Nephron (organoid): ENCODE measurements around the gene KRT25.
"Not testable (repeated sequence)": the region's sequence is repeated elsewhere in the genome, so short reads cannot be mapped to it uniquely, and the experiment has no call there.

Experiments used
- H3K27ac Mint-ChIP-seq, 3 experiments: 2 replicates each; pipeline ENCODE4 v1.8.0; 2020; ENCODE audit warnings: mixed read lengths in 3 of 3, mild to moderate bottlenecking in 2 of 3, moderate library complexity in 1 of 3
- H3K27me3 Mint-ChIP-seq: 2 replicates; pipeline ENCODE4 v1.8.0; 2021; ENCODE audit warnings: low read depth, mild to moderate bottlenecking, moderate library complexity, mixed read lengths
- H3K36me3 Mint-ChIP-seq: 2 replicates; pipeline ENCODE4 v1.8.0; 2020; ENCODE audit warnings: low read depth, mixed read lengths
- H3K4me1 Mint-ChIP-seq: 2 replicates; pipeline ENCODE4 v1.8.0; 2020; ENCODE audit warnings: mixed read lengths
- H3K4me3 Mint-ChIP-seq, 3 experiments: 2 replicates each; pipeline ENCODE4 v1.8.0; 2020; ENCODE audit warnings: mild to moderate bottlenecking in 3 of 3, mixed read lengths in 3 of 3, moderate library complexity in 2 of 3
- H3K9me3 Mint-ChIP-seq: 2 replicates; pipeline ENCODE4 v1.8.0; 2020; ENCODE audit warnings: mixed read lengths
- TF ChIP-seq, protein P1 (sequence below), 3 experiments: fragments of 200-600 bp; sonication (generic); IDR thresholded peaks; one replicate each; pipeline ENCODE4 v1.5.0; 2021; ENCODE audit warnings: antibody characterized with exemption in 3 of 3; ENCODE audit not compliant: unreplicated experiment in 3 of 3

Gene KRT25

DNA sequence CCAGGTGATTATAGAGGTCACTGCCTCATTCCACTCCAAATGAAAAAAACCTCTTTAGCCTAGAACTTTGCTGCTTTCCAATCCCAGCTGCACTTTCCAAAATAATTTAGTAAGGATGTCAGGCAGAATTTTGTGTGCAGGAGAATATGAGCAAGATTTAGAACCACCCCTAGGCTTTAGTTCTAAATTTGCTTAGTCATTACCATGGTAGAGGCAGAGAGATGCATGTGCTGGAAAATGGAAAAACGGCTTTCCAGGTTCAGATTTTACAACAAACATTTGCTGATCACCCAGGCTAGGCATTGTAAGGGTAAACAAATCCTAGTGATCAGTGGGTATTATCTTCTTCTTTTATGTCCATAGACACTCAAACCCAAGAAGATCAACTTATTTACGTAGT, 10.5 kb upstream of the KRT25 start:
- H3K4me3 Mint-ChIP-seq, result no peak overlapping the region
- H3K27ac Mint-ChIP-seq, result no peak overlapping the region
- no peaks in the 10 kb centered on the region for H3K4me1 Mint-ChIP-seq
- TF ChIP-seq, protein P1, sequence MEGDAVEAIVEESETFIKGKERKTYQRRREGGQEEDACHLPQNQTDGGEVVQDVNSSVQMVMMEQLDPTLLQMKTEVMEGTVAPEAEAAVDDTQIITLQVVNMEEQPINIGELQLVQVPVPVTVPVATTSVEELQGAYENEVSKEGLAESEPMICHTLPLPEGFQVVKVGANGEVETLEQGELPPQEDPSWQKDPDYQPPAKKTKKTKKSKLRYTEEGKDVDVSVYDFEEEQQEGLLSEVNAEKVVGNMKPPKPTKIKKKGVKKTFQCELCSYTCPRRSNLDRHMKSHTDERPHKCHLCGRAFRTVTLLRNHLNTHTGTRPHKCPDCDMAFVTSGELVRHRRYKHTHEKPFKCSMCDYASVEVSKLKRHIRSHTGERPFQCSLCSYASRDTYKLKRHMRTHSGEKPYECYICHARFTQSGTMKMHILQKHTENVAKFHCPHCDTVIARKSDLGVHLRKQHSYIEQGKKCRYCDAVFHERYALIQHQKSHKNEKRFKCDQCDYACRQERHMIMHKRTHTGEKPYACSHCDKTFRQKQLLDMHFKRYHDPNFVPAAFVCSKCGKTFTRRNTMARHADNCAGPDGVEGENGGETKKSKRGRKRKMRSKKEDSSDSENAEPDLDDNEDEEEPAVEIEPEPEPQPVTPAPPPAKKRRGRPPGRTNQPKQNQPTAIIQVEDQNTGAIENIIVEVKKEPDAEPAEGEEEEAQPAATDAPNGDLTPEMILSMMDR (IDR thresholded peaks at IDR 0.05; ENCODE audit: unreplicated experiment in 3 of 3), result no peak
- H3K27me3 Mint-ChIP-seq, result peaks cover 5% of the 10 kb centered on the region
- peaks cover 28% of the 10 kb centered on the region for H3K9me3 Mint-ChIP-seq
- no peaks in the 10 kb centered on the region for H3K36me3 Mint-ChIP-seq

DNA sequence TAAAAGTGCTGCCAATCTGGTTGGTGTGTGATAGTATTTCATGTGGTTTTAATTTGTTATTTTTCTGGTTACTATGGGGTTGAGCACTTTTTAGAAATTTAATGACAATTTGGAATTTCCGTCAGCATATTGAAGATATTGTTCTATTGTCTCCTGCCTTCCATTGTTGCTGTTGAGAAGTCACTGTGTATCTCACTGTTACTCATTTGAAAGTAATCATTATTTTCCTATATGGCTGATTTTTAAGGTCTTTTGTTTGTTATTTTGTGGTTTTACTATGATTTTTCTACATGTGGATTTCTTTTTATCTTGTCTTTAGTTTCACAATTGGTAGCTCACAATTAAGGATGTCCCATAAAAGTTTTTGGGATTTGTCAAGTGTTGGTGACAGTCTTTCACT, 8.6 kb upstream of the KRT25 start:
- Mint-ChIP-seq H3K4me3 (no peak overlapping the region), H3K4me1 (no peaks in the 10 kb centered on the region), H3K36me3 (no peaks in the 10 kb centered on the region), H3K27ac (no peak overlapping the region), H3K27me3 (peaks cover under 1% of the 10 kb centered on the region), H3K9me3 (peaks cover 43% of the 10 kb centered on the region)
- TF ChIP-seq, protein P1 (IDR thresholded peaks at IDR 0.05; ENCODE audit: unreplicated experiment in 3 of 3), result no peak

DNA sequence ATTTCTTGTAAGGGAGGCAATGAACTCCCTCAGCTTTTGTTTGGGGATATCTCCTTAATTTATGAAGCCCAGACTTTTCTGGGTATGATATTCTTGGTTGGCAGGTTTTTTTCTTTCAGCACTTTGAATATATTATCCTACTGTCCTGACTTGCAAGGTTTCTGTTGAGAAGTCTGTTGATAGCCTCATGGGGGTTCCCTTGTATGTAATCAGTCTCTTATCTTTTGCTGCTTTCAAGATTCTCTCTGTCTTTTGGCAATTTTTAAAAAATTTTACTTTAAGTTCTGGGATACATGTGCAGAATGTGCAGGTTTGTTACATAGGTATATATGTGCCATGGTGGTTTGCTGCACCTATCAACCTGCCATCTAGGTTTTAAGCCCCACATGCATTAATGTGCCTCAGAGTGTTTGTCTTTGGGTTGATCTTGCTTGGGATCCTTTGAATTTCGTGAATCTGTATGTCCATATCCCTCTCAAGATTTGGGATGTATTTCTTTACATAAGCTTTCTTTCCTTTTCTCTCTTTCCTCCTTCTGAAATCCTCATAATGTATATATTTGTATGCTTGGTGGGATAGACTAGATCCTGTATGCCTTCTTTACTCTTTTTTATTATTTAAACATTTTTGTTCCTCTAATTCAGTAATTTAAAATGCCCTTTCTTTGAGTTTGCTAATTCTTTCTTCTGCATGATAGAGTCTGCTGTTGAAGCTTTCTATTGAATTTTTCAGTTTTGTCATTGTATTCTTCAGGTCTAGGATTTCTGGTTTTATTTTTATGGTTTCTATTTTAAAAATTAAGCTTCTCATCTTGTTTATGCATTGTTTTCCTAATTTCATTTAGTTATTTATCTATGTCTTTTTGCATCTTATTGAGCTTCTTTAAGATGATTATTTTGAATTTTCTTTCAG, 5.2 kb upstream of the KRT25 start:
- TF ChIP-seq, protein P1 (IDR thresholded peaks at IDR 0.05; ENCODE audit: unreplicated experiment in 3 of 3), result no peak
- no peak overlapping the region for H3K27ac Mint-ChIP-seq
- H3K4me3 Mint-ChIP-seq, result no peak overlapping the region
- H3K9me3 Mint-ChIP-seq, result peaks cover 49% of the 10 kb centered on the region
- H3K27me3 Mint-ChIP-seq, result peaks cover 9% of the 10 kb centered on the region
- no peaks in the 10 kb centered on the region for H3K4me1 Mint-ChIP-seq
- no peaks in the 10 kb centered on the region for H3K36me3 Mint-ChIP-seq

DNA sequence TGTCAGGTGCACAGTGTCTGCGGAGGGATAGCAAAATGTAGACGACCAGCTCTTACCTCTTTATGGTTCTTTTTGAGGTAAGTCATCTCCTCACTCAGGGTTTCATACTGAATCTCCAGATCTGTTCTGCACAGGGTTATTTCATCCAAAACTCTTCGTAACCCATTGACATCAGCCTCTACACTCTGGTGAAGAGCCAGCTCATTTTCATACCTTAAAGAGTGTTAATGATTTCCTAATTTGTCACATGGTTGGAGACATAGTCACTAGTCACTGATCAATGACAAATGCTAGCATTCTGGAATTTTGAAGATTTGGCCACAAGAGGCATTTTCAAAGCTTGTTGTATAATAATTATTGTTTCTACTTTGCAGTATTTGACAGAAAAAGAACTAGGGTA, 1.3 kb downstream of the KRT25 start:
- H3K27me3 Mint-ChIP-seq, result peaks cover 19% of the 10 kb centered on the region
- TF ChIP-seq, protein P1 (IDR thresholded peaks at IDR 0.05; ENCODE audit: unreplicated experiment in 3 of 3), result no peak
- peaks cover 6% of the 10 kb centered on the region for H3K9me3 Mint-ChIP-seq
- no peaks in the 10 kb centered on the region for H3K36me3 Mint-ChIP-seq
- H3K27ac Mint-ChIP-seq, result no peak overlapping the region
- H3K4me3 Mint-ChIP-seq, result no peak overlapping the region
- no peaks in the 10 kb centered on the region for H3K4me1 Mint-ChIP-seq

DNA sequence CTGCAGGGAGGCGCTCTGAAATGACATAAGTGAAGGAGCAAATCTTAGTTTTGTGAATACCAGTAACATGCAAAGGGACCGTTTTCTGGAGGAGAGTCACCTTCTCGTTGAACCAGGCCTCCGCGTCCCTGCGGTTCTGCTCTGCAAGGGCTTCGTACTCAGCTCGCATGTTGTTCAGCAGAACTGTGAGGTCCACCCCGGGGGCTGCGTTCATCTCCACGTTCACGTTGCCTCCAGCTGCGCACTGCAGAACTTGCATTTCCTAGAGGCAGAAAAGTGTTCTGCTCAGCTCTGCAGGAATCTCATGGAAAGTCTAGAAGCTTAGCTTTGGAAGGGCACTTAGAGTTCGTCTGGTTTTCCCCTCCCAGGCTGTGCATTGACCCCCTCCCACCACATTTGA, 4.1 kb downstream of the KRT25 start:
- Mint-ChIP-seq H3K27me3 (peaks cover 20% of the 10 kb centered on the region), H3K9me3 (no peaks in the 10 kb centered on the region), H3K4me3 (no peak overlapping the region), H3K4me1 (no peaks in the 10 kb centered on the region), H3K36me3 (no peaks in the 10 kb centered on the region), H3K27ac (no peak overlapping the region)
- TF ChIP-seq, protein P1 (IDR thresholded peaks at IDR 0.05; ENCODE audit: unreplicated experiment in 3 of 3), result no peak

DNA sequence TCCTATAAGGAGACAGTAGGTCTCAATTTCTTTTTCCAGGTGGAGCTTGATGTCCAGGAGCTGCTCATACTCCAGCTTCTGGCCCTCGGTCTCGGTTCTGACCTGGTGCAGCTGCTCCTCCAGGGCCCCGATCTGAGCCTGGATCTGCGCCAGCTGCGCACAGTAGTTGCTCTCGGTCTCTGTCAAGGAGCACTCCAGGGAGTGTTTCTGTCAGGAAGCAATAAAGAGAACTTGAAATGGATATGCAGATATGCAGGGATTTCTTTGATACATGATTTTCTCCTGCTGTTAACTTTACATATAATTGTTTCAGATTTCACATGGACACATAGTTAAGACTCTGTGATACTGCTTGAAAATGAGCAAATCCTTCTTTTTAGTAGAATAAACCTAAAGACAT, 4.7 kb downstream of the KRT25 start:
- TF ChIP-seq, protein P1 (IDR thresholded peaks at IDR 0.05; ENCODE audit: unreplicated experiment in 3 of 3), result no peak
- Mint-ChIP-seq H3K4me1 (no peaks in the 10 kb centered on the region), H3K4me3 (no peak overlapping the region), H3K36me3 (no peaks in the 10 kb centered on the region), H3K27ac (no peak overlapping the region), H3K9me3 (no peaks in the 10 kb centered on the region), H3K27me3 (peaks cover 20% of the 10 kb centered on the region)

DNA sequence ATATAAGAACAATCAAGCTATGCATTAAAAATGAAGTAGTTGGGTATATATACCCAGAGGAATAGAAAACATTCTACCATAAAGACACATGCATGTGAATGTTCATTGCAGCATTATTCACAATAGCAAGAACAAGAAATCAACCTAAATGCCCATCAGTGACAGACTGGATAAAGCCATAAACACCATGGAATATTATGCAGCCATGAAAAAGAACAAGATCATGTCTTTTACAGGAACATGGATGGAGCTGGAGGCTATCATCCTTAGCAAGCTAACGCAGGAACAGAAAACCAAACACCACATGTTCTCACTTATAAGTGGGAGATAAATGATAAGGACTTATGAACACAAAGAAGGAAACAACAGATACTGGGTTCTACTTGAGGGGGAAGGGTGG, 6.5 kb downstream of the KRT25 start:
- not testable (repeated sequence) for H3K9me3 Mint-ChIP-seq

More for the DNA sequence above, 6.5 kb downstream of the KRT25 start:
- H3K4me3 Mint-ChIP-seq, H3K27ac Mint-ChIP-seq, H3K4me1 Mint-ChIP-seq, H3K36me3 Mint-ChIP-seq: not testable (repeated sequence)
- H3K27me3 Mint-ChIP-seq, result peaks cover 26% of the 10 kb centered on the region
